HEK293 (cell line): ENCODE measurements around the gene HTR1D.

Experiments
- ZBTB8A ChIP-seq: fragments of 450-650 bp; formaldehyde crosslinking; IDR thresholded peaks from 2 replicates; pipeline ENCODE4 v1.5.1; 2016; ENCODE audit warnings: missing biosample characterization, missing genetic modification characterization
- ZNF138 ChIP-seq: fragments of 450-650 bp; formaldehyde crosslinking; IDR thresholded peaks from 2 replicates; pipeline ENCODE4 v1.5.1; 2016; ENCODE audit warnings: missing biosample characterization, missing genetic modification characterization, borderline replicate concordance
- ZNF24 ChIP-seq: fragments of 450-650 bp; formaldehyde crosslinking; IDR thresholded peaks from 2 replicates; pipeline ENCODE4 v1.5.1; 2016; ENCODE audit warnings: missing biosample characterization, missing genetic modification characterization
- ZNF596 ChIP-seq: fragments of 450-650 bp; IDR thresholded peaks from 2 replicates; pipeline ENCODE4 v1.5.0; 2018; ENCODE audit warnings: missing biosample characterization, mild to moderate bottlenecking, missing genetic modification characterization, moderate library complexity
- ZNF670 ChIP-seq: fragments of 450-650 bp; formaldehyde crosslinking; IDR thresholded peaks from 2 replicates; pipeline ENCODE4 v1.5.1; 2016; ENCODE audit warnings: missing biosample characterization, missing genetic modification characterization, low read depth
- ZNF747 ChIP-seq: fragments of 450-650 bp; formaldehyde crosslinking; IDR thresholded peaks from 2 replicates; pipeline ENCODE4 v1.5.1; 2016; ENCODE audit warnings: missing biosample characterization, missing genetic modification characterization
- TF ChIP-seq, protein P1 (sequence below): fragments of 450-650 bp; formaldehyde crosslinking; IDR thresholded peaks from 2 replicates; pipeline ENCODE4 v1.5.1; 2016; ENCODE audit warnings: missing biosample characterization, missing genetic modification characterization
- TF ChIP-seq, protein P2 (sequence below): fragments of 450-650 bp; formaldehyde crosslinking; IDR thresholded peaks from 2 replicates; pipeline ENCODE4 v1.5.1; 2016; ENCODE audit warnings: missing biosample characterization, missing genetic modification characterization

DNA sequence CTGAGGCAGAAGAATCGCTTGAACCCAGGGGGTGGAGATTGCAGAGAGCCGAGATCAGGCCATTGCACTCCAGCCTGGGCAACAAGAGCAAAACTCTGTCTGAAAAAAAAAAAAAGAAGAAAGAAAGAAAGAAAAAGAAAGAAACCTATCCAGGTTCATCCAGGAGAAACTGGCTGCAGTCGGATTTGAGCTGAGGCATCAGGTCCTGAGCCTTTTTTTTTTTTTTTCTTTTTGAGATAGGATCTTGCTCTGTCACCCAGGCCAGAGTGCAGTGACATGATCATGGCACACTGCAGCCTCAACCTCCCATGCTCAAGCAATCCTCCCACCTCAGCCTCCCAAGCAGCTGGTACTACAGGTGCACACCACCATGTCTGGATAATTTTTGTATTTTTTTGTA, 26.1 kb downstream of the HTR1D start:
- TF ChIP-seq, protein P1, sequence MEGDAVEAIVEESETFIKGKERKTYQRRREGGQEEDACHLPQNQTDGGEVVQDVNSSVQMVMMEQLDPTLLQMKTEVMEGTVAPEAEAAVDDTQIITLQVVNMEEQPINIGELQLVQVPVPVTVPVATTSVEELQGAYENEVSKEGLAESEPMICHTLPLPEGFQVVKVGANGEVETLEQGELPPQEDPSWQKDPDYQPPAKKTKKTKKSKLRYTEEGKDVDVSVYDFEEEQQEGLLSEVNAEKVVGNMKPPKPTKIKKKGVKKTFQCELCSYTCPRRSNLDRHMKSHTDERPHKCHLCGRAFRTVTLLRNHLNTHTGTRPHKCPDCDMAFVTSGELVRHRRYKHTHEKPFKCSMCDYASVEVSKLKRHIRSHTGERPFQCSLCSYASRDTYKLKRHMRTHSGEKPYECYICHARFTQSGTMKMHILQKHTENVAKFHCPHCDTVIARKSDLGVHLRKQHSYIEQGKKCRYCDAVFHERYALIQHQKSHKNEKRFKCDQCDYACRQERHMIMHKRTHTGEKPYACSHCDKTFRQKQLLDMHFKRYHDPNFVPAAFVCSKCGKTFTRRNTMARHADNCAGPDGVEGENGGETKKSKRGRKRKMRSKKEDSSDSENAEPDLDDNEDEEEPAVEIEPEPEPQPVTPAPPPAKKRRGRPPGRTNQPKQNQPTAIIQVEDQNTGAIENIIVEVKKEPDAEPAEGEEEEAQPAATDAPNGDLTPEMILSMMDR (tag by site-specific recombination) = no peak
- TF ChIP-seq ZNF24 (no peak), ZNF670 (tag by site-specific recombination) (no peak), ZNF138 (tag by site-specific recombination) (no peak), ZBTB8A (no peak), ZNF596 (tag by site-specific recombination) (no peak), ZNF747 (tag by site-specific recombination) (no peak)
- TF ChIP-seq, protein P2, sequence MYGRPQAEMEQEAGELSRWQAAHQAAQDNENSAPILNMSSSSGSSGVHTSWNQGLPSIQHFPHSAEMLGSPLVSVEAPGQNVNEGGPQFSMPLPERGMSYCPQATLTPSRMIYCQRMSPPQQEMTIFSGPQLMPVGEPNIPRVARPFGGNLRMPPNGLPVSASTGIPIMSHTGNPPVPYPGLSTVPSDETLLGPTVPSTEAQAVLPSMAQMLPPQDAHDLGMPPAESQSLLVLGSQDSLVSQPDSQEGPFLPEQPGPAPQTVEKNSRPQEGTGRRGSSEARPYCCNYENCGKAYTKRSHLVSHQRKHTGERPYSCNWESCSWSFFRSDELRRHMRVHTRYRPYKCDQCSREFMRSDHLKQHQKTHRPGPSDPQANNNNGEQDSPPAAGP (tag by site-specific recombination) = no peak
